ENCODE results near the gene OR4C6. TPM values are rescaled to one million over a fixed set of nuclear protein-coding genes. Genes with fewer than 3 reads are reported as not detected.

Gene OR4C6
- total RNA-seq, 3 donors from 2014 or later = not detected

DNA sequence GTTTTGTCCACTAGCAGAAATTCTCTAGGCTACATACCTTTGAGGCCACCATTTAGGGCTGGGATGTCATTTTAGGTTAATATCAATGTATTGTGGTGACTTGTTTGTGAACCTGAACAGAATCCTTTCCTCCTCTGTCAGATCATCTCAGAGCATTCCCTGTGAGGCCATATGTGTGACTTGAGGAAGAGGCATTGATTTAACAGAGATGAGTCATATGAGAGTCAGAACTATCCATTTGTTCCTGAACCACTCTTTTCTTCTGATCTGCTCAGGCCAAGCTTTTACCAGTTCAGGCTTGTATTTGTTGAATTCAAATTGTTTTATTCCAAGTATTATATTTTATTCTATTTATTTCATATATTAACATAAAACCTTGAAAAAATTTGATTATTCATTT lies 6.9 kb upstream of the OR4C6 start:
- TF ChIP-seq POLR2AphosphoS5 (IDR thresholded peaks at IDR 0.05) = no peak
- DNase-seq (ENCODE audit: low spot score in 2 of 2) = no peak
- no peak overlapping the region for H3K27ac ChIP-seq
- no peaks in the 10 kb centered on the region for H3K4me1 ChIP-seq
- no peaks in the 10 kb centered on the region for H3K9me3 ChIP-seq
- H3K27me3 ChIP-seq = no peaks in the 10 kb centered on the region
- no peak overlapping the region for H3K4me3 ChIP-seq
- no peaks in the 10 kb centered on the region for H3K36me3 ChIP-seq
- intact Hi-C loops (cut with DNase I; ENCODE audit: low total_unique reads) = no loop called here

DNA sequence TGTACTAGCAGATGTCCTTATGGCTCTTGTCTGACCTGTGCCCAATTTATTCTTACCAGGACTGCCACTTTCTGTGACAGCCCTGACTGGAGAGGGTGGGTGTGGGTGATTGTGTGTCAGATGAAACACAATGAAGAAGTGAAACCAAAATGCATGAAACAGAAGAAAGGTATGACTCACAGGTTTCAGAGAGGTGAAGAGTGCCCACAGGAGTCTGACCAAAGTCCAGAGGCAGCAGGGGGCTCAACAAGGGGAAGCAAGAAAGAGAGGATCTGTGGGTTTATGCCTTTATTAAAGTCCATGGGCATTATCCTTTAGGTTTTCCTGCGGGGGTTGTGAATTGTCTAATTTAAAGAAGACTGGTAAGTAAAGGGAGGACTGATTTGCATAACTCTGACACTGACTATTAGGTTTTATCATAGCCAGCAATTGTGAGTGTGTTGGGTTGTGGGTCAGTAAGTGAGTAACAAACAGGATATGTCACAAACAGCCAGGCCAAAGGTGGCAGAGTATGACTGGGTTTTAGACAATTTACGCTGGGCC lies 3.9 kb upstream of the OR4C6 start:
- H3K27me3 ChIP-seq = no peaks in the 10 kb centered on the region
- H3K36me3 ChIP-seq = no peaks in the 10 kb centered on the region
- H3K27ac ChIP-seq = no peak overlapping the region
- intact Hi-C loops (cut with DNase I; ENCODE audit: low total_unique reads) = no loop called here
- TF ChIP-seq, protein P1, sequence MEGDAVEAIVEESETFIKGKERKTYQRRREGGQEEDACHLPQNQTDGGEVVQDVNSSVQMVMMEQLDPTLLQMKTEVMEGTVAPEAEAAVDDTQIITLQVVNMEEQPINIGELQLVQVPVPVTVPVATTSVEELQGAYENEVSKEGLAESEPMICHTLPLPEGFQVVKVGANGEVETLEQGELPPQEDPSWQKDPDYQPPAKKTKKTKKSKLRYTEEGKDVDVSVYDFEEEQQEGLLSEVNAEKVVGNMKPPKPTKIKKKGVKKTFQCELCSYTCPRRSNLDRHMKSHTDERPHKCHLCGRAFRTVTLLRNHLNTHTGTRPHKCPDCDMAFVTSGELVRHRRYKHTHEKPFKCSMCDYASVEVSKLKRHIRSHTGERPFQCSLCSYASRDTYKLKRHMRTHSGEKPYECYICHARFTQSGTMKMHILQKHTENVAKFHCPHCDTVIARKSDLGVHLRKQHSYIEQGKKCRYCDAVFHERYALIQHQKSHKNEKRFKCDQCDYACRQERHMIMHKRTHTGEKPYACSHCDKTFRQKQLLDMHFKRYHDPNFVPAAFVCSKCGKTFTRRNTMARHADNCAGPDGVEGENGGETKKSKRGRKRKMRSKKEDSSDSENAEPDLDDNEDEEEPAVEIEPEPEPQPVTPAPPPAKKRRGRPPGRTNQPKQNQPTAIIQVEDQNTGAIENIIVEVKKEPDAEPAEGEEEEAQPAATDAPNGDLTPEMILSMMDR (IDR thresholded peaks at IDR 0.05) = no peak
- no peak for TF ChIP-seq POLR2AphosphoS5 (IDR thresholded peaks at IDR 0.05)
- TF ChIP-seq POLR2A (IDR thresholded peaks at IDR 0.05) = no peak
- no peak overlapping the region for H3K4me3 ChIP-seq
- no peak for DNase-seq (ENCODE audit: low spot score in 2 of 2)
- no peaks in the 10 kb centered on the region for H3K4me1 ChIP-seq
- H3K9me3 ChIP-seq = no peaks in the 10 kb centered on the region

DNA sequence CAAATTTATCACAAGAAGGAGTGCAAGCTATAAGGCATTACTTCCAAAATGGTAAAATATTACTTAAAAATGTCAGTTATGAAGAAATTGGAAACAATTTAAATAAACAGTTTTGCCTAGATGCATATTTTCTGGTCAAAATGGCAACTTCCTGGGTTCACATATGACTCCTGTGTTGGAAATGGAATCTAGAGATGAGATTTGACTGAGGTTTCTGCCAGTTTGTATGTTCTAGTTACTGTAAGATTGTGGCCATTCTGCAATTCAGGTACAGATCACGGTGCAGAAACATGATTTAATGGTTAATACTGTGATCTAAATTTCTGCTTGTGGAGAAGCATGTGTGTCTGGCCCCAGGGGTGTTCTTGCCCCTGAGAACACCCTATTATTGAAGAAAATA lies 3.4 kb upstream of the OR4C6 start:
- no peak for TF ChIP-seq POLR2AphosphoS5 (IDR thresholded peaks at IDR 0.05)
- TF ChIP-seq POLR2A (IDR thresholded peaks at IDR 0.05) = no peak
- TF ChIP-seq, protein P1 (IDR thresholded peaks at IDR 0.05) = no peak
- Histone ChIP-seq H3K4me1 (no peaks in the 10 kb centered on the region), H3K4me3 (no peak overlapping the region), H3K36me3 (no peaks in the 10 kb centered on the region), H3K27me3 (no peaks in the 10 kb centered on the region), H3K27ac (no peak overlapping the region), H3K9me3 (no peaks in the 10 kb centered on the region)
- intact Hi-C loops (cut with DNase I; ENCODE audit: low total_unique reads) = no loop called here
- no peak for DNase-seq (ENCODE audit: low spot score in 2 of 2)

GRCh38 chr11:55669376-55669775 lies 7.4 kb downstream of the OR4C6 start:
- no peak for TF ChIP-seq POLR2A (IDR thresholded peaks at IDR 0.05)
- no peak for TF ChIP-seq POLR2AphosphoS5 (IDR thresholded peaks at IDR 0.05)
- TF ChIP-seq, protein P1 (IDR thresholded peaks at IDR 0.05) = no peak
- no peaks in the 10 kb centered on the region for H3K36me3 ChIP-seq
- no peak overlapping the region for H3K27ac ChIP-seq
- no peak for DNase-seq (ENCODE audit: low spot score in 2 of 2)
- no peak overlapping the region for H3K4me3 ChIP-seq
- no peaks in the 10 kb centered on the region for H3K27me3 ChIP-seq
- no peaks in the 10 kb centered on the region for H3K4me1 ChIP-seq
- no peaks in the 10 kb centered on the region for H3K9me3 ChIP-seq
- intact Hi-C loops (cut with DNase I; ENCODE audit: low total_unique reads) = loop anchor here (10.0 kb wide), 1 partner anchor 1725 kb away; the partner anchor contains the start of gene PRG2

GRCh38 chr11:55673860-55674259 lies 11.9 kb downstream of the OR4C6 start:
- no peaks in the 10 kb centered on the region for H3K27me3 ChIP-seq
- intact Hi-C loops (cut with DNase I; ENCODE audit: low total_unique reads) = no loop called here

More at GRCh38 chr11:55673860-55674259, 11.9 kb downstream of the OR4C6 start:
- TF ChIP-seq POLR2A (IDR thresholded peaks at IDR 0.05) (no peak), POLR2AphosphoS5 (IDR thresholded peaks at IDR 0.05) (no peak)
- TF ChIP-seq, protein P1 (IDR thresholded peaks at IDR 0.05) = no peak
- Histone ChIP-seq H3K36me3 (no peaks in the 10 kb centered on the region), H3K4me1 (no peaks in the 10 kb centered on the region), H3K4me3 (no peak overlapping the region), H3K27ac (no peak overlapping the region), H3K9me3 (no peaks in the 10 kb centered on the region)
- DNase-seq (ENCODE audit: low spot score in 2 of 2) = no peak

All from breast epithelium (tissue), 4 donors.